Naive thymus-derived CD8-positive, alpha-beta T cell (primary cell): ENCODE measurements around the gene ADAMTS12. TPM values are rescaled to one million over a fixed set of nuclear protein-coding genes. Genes with fewer than 3 reads are reported as not detected.
"Not testable (repeated sequence)": the region's sequence is repeated elsewhere in the genome, so short reads cannot be mapped to it uniquely, and the experiment has no call there.

ENCODE experiments used
- ATAC-seq, 2 donors: fragments of 150-1000 bp; cut with Tn5 transposase in 1 of 2; sonication (Bioruptor Pico), chemical (Tn5 transposase) in 1 of 2; 1 replicate in 1 of 2; 2 replicates in 1 of 2; pipeline ENCODE4 v1.10.0; 2021; ENCODE audit warnings: mild to moderate bottlenecking in 2 of 2, moderate library complexity in 2 of 2
- POLR2A ChIA-PET: fragments of 350-600 bp; sonication (Branson Sonifier 250); formaldehyde crosslinking; loops from one replicate; lab custom pipeline; 2021; ENCODE audit warnings: antibody characterized with exemption; lab: Charles Lee
- DNase-seq, 10 donors: peaks; one replicate each; pipeline versions ENCODE4 v3.0.0 to v3.0.0-alpha.2; 2020 to 2022
- H3K27ac Mint-ChIP-seq, 10 donors: one replicate each; pipeline ENCODE4 v1.8.0; 2020 to 2022; ENCODE audit warnings: mild to moderate bottlenecking in 10 of 10, mixed read lengths in 10 of 10, moderate library complexity in 4 of 10, inconsistent platforms in 1 of 10
- H3K27me3 Mint-ChIP-seq, 5 donors: one replicate each; pipeline ENCODE4 v1.8.0; 2021 to 2022; ENCODE audit warnings: mixed read lengths in 5 of 5
- H3K36me3 Mint-ChIP-seq, 3 donors: one replicate each; pipeline ENCODE4 v1.8.0; 2020 to 2022; ENCODE audit warnings: mixed read lengths in 3 of 3, mild to moderate bottlenecking in 2 of 3, inconsistent platforms in 1 of 3
- H3K4me1 Mint-ChIP-seq, 4 donors: one replicate each; pipeline ENCODE4 v1.8.0; 2021 to 2022; ENCODE audit warnings: mixed read lengths in 4 of 4
- H3K4me3 Mint-ChIP-seq, 10 donors: one replicate each; pipeline ENCODE4 v1.8.0; 2020 to 2022; ENCODE audit warnings: mild to moderate bottlenecking in 10 of 10, mixed read lengths in 10 of 10, moderate library complexity in 6 of 10, inconsistent platforms in 1 of 10
- H3K9me3 Mint-ChIP-seq, 9 donors: one replicate each; pipeline ENCODE4 v1.8.0; 2020 to 2022; ENCODE audit warnings: mixed read lengths in 9 of 9, mild to moderate bottlenecking in 3 of 9, inconsistent platforms in 1 of 9, moderate library complexity in 1 of 9
- polyA plus RNA-seq, 3 donors: library from polyadenylated mRNA; unstranded; fragments of 300-500 nt; fragmentation: Illumina TruSeq; gene quantifications; one replicate each; pipeline ENCODE4 v1.2.3, GENCODE V29; 2021
- total RNA-seq, 8 experiments: library from RNA in 2 of 8; stranded (reverse) in 2 of 8; gene quantifications; one replicate each; pipeline ENCODE4 v1.2.3 and lab custom pipeline; 2021 to 2026

The ADAMTS12 gene
- total and polyA plus RNA-seq, 5 experiments from 2014 or later: 0.05 TPM; not detected in 4

DNA sequence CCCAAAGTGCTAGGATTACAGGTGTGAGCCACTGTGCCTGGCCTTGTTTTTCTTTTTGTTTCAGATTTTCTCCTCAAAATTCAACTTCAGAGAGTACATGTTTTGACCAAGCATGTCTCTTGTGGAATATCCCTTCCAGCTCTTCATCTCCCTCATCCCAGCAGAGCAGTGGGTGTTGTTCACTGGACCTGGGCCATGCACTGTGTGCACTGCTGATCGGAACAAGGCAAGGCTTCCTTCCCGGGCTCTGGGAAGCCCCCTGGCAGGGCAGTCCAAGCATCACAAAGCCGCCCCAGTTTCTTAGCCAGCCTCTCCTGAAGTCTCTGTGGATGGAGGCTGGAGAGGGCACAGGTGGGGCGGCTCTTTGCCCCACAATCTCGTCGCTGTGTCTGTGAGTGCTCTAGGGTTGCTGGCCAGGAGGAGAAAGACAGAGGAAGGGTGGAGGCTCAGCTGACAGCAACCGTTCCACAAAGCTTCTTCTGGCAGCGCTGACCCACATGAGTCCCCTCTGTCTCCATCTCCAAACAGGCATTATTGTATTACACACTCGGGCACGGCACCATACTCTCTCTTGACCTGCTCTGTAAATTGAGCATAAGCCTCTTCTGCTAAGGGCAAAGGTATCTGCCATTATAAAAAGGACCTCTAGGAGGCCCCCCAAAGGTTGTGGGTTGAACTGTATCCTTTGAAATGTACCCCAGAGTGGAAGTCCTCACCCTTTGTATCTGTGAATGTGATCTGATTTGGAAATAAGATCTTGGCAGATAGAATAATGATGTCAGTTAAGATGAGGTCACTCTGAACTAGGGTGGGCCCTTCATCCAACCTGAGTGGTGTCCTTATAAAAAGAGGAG, 361.4 kb downstream of the ADAMTS12 start:
- H3K4me3 Mint-ChIP-seq: no peak overlapping the region
- no peaks in the 10 kb centered on the region for H3K36me3 Mint-ChIP-seq
- H3K27ac Mint-ChIP-seq: no peak overlapping the region
- ATAC-seq (no peak), DNase-seq (no peak)
- POLR2A ChIA-PET: no interaction called here
- no peaks in the 10 kb centered on the region for H3K4me1 Mint-ChIP-seq
- H3K27me3 Mint-ChIP-seq: peaks cover 0 to 5% (median 2%) of the 10 kb centered on the region in 5 donors
- H3K9me3 Mint-ChIP-seq: peaks cover 0 to 2% (median 0%) of the 10 kb centered on the region in 9 donors

DNA sequence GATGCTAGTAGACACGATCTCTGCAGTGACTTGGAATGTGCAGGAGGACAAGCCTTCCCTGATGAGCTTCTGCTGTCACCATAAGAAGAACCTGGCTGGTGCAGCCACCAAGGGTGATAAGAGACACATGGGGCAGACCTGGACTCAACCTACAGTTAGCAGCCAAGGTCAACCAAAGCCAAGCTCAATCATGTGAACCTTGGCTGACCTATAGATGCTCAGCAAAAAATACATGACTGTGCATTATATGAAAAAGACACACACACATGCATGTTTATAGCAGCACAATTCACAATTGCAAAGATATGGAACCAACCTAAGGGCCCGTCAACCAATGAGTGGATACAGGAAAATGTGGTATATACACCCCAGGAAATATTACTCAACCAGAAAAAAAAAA, 364.1 kb downstream of the ADAMTS12 start:
- H3K27me3 Mint-ChIP-seq: peaks cover 0 to 3% (median 0%) of the 10 kb centered on the region in 5 donors
- POLR2A ChIA-PET: no interaction called here
- no peak overlapping the region for H3K4me3 Mint-ChIP-seq
- no peaks in the 10 kb centered on the region for H3K36me3 Mint-ChIP-seq
- H3K4me1 Mint-ChIP-seq: no peaks in the 10 kb centered on the region
- DNase-seq (no peak), ATAC-seq (no peak)
- no peak overlapping the region for H3K27ac Mint-ChIP-seq
- no peaks in the 10 kb centered on the region for H3K9me3 Mint-ChIP-seq

GRCh38 chr5:33526755-33527154, 365.0 kb downstream of the ADAMTS12 start:
- Mint-ChIP-seq H3K27ac (no peak overlapping the region), H3K4me3 (no peak overlapping the region), H3K9me3 (no peaks in the 10 kb centered on the region), H3K27me3 (peaks cover 0 to 5% (median 2%) of the 10 kb centered on the region in 5 donors), H3K4me1 (no peaks in the 10 kb centered on the region), H3K36me3 (no peaks in the 10 kb centered on the region)
- ATAC-seq: no peak
- POLR2A ChIA-PET: no interaction called here
- DNase-seq: no peak

DNA sequence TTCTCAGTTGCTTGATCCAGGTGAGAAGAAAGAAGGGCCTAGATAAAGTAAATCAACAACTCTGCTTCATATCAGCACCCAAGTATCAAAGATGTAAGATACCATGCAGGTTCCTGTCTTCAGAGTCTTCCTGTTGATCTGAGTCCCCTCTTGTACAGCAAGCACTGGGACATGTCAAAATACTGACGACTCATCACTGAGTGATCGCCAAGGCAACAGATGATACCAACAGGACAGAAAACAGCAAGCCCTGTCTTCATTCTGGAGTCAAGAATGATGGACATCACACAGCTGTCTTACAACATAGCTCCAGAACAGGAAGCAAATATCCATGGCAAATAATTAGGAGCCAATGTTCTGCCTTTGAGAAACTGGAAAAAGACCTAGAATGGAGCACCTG, 367.3 kb downstream of the ADAMTS12 start:
- Mint-ChIP-seq H3K27me3 (peaks cover 0 to 7% (median 2%) of the 10 kb centered on the region in 5 donors), H3K4me1 (no peaks in the 10 kb centered on the region), H3K9me3 (peaks cover 0 to 3% (median 0%) of the 10 kb centered on the region in 9 donors), H3K4me3 (no peak overlapping the region), H3K27ac (no peak overlapping the region), H3K36me3 (peaks cover 0 to 2% (median 0%) of the 10 kb centered on the region in 3 donors)
- no peak for DNase-seq
- ATAC-seq: no peak
- POLR2A ChIA-PET: no interaction called here

DNA sequence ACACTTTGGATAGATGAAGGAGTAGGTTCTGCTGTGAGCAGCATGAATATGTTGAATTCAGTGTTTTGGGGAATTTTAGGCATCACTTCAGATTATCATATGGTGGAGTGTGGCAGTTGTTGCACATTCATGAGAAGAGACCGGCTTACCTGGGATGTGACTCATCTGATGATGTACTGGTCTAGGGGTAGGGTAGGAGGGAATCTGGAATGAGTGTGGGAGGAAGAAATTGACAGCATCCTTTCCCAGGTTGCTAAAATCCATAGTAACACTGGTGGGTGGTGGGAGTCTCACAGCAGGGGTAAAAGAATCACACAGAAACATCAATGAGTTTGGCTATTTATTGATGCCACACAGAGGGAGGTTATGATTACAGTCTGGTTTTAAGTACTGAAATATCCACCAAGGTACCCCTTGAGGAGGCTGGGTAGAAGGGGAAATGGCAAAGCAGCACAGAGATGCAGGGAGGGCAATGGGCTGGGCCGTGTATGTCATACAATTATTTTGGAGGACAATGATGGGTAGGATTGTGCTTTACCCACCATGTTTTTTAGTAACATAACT, 368.5 kb downstream of the ADAMTS12 start:
- no peak overlapping the region for H3K4me3 Mint-ChIP-seq
- ATAC-seq (no peak), DNase-seq (no peak)
- H3K36me3 Mint-ChIP-seq: peaks cover 0 to 6% (median 0%) of the 10 kb centered on the region in 3 donors
- peaks cover 0 to 7% (median 2%) of the 10 kb centered on the region in 5 donors for H3K27me3 Mint-ChIP-seq
- peaks cover 0 to 10% (median 3%) of the 10 kb centered on the region in 9 donors for H3K9me3 Mint-ChIP-seq
- POLR2A ChIA-PET: no interaction called here
- H3K4me1 Mint-ChIP-seq: no peaks in the 10 kb centered on the region
- H3K27ac Mint-ChIP-seq: no peak overlapping the region

DNA sequence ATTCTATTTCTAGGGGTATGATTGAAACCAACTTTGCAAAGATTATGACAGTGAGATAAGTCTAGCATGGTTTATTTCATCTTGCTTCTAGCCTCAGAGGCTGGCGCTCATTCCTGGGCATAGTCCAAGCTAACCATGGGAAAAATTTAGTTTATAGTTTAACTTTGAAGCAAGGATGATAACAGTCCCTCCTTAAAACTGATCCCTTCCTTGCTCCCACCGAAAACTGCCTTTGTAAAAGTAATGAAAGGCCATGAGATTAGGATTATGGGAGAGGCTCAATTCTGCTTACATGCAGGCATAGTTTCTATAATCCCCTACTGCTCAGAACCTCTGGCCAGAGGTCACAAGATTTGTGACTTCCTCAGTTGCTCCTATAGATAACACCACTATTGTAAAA, 375.4 kb downstream of the ADAMTS12 start:
- Mint-ChIP-seq H3K4me1 (no peaks in the 10 kb centered on the region), H3K36me3 (peaks cover 0 to 6% (median 0%) of the 10 kb centered on the region in 3 donors), H3K4me3 (no peak overlapping the region), H3K27ac (no peak overlapping the region), H3K9me3 (peaks cover 0 to 13% (median 3%) of the 10 kb centered on the region in 9 donors), H3K27me3 (peaks cover 0 to 12% (median 2%) of the 10 kb centered on the region in 5 donors)
- POLR2A ChIA-PET: no interaction called here
- ATAC-seq: no peak
- no peak for DNase-seq

DNA sequence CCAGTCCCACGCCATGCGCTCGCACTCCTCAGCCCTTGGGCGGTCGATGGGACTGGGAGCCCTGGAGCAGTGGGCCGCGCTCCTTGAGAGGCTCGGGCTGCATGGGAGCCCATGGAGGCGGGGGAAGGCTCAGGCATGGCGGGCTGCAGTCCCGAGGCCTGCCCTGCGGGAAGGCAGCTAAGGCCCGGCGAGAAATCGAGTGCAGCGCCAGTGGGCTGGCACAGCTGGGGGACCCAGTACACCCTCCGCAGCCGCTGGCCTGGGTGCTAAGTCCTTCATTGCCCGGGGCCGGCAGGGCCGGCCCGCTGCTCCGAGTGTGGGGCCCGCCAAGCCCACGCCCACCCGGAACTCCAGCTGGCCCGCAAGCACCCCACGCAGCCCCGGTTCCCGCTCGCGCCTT, 376.4 kb downstream of the ADAMTS12 start:
- DNase-seq, H3K36me3 Mint-ChIP-seq, POLR2A ChIA-PET, ATAC-seq, H3K4me3 Mint-ChIP-seq, H3K4me1 Mint-ChIP-seq, H3K27ac Mint-ChIP-seq: not testable (repeated sequence)
- Mint-ChIP-seq H3K9me3 (peaks cover 0 to 13% (median 3%) of the 10 kb centered on the region in 9 donors), H3K27me3 (peaks cover 0 to 12% (median 2%) of the 10 kb centered on the region in 5 donors)

GRCh38 chr5:33513462-33514185, 378.2 kb downstream of the ADAMTS12 start:
- peaks cover 0 to 12% (median 3%) of the 10 kb centered on the region in 5 donors for H3K27me3 Mint-ChIP-seq
- ATAC-seq (no peak), DNase-seq (no peak)
- POLR2A ChIA-PET: no interaction called here
- no peaks in the 10 kb centered on the region for H3K4me1 Mint-ChIP-seq
- no peaks in the 10 kb centered on the region for H3K36me3 Mint-ChIP-seq
- H3K9me3 Mint-ChIP-seq: peaks cover 0 to 5% (median 0%) of the 10 kb centered on the region in 9 donors
- no peak overlapping the region for H3K4me3 Mint-ChIP-seq
- H3K27ac Mint-ChIP-seq: no peak overlapping the region

GRCh38 chr5:33509036-33509435, 382.8 kb downstream of the ADAMTS12 start:
- peaks cover 0 to 2% (median 0%) of the 10 kb centered on the region in 9 donors for H3K9me3 Mint-ChIP-seq
- POLR2A ChIA-PET: no interaction called here
- peak overlapping the region in 1 of 10 donors; percentile 1 for H3K27ac Mint-ChIP-seq
- H3K4me1 Mint-ChIP-seq: no peaks in the 10 kb centered on the region
- no peak for ATAC-seq
- H3K27me3 Mint-ChIP-seq: peaks cover 0 to 4% (median 0%) of the 10 kb centered on the region in 5 donors
- no peak for DNase-seq
- H3K4me3 Mint-ChIP-seq: no peak overlapping the region
- H3K36me3 Mint-ChIP-seq: no peaks in the 10 kb centered on the region

DNA sequence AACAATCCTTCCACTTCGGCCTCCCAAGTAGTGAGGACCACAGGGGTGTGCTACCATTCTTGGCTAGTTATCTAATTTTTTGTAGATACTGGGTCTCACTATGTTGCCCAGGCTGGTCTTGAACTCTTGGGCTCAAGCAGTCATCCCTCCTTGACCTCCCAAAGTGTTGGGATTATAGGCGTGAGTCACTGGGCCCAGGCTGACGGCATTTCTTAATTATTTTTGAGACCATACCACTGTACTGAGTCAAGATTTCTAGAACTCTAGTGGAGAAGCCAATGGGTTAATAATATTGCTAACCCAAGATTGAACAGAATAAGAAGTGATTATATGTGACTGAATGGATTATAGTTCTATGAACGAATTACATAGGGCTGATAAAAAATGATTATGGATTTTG, 384.4 kb downstream of the ADAMTS12 start:
- Mint-ChIP-seq H3K4me1 (no peaks in the 10 kb centered on the region), H3K27me3 (peaks cover 0 to 4% (median 0%) of the 10 kb centered on the region in 5 donors), H3K36me3 (no peaks in the 10 kb centered on the region), H3K9me3 (peaks cover 0 to 2% (median 0%) of the 10 kb centered on the region in 9 donors), H3K27ac (no peak overlapping the region), H3K4me3 (no peak overlapping the region)
- POLR2A ChIA-PET: no interaction called here
- DNase-seq (no peak), ATAC-seq (no peak)

- no peaks in the 10 kb centered on the region for H3K4me1 Mint-ChIP-seq
- no peak overlapping the region for H3K4me3 Mint-ChIP-seq
Measured at GRCh38 chr5:33504570-33504969, 387.2 kb downstream of the ADAMTS12 start.

GRCh38 chr5:33501899-33502298, 389.9 kb downstream of the ADAMTS12 start:
- Mint-ChIP-seq H3K4me1 (no peaks in the 10 kb centered on the region), H3K4me3 (no peak overlapping the region), H3K27me3 (peaks cover 0 to 2% (median 0%) of the 10 kb centered on the region in 5 donors), H3K27ac (no peak overlapping the region), H3K36me3 (no peaks in the 10 kb centered on the region), H3K9me3 (no peaks in the 10 kb centered on the region)
- POLR2A ChIA-PET: no interaction called here
- DNase-seq (no peak), ATAC-seq (no peak)

More at GRCh38 chr5:33504570-33504969, 387.2 kb downstream of the ADAMTS12 start:
- Mint-ChIP-seq H3K27ac (no peak overlapping the region), H3K27me3 (peaks cover 0 to 2% (median 0%) of the 10 kb centered on the region in 5 donors), H3K9me3 (no peaks in the 10 kb centered on the region), H3K36me3 (no peaks in the 10 kb centered on the region)
- POLR2A ChIA-PET: no interaction called here
- DNase-seq (no peak), ATAC-seq (no peak)

GRCh38 chr5:33501260-33501659, 390.5 kb downstream of the ADAMTS12 start:
- DNase-seq (no peak), ATAC-seq (no peak)
- no peaks in the 10 kb centered on the region for H3K4me1 Mint-ChIP-seq
- H3K9me3 Mint-ChIP-seq: no peaks in the 10 kb centered on the region
- H3K36me3 Mint-ChIP-seq: no peaks in the 10 kb centered on the region
- no peaks in the 10 kb centered on the region for H3K27me3 Mint-ChIP-seq
- no peak overlapping the region for H3K27ac Mint-ChIP-seq
- H3K4me3 Mint-ChIP-seq: no peak overlapping the region
- POLR2A ChIA-PET: no interaction called here
